Fibroblast of mammary gland (primary cell): ENCODE measurements around the gene PVR.
"Not testable (repeated sequence)": the region's sequence is repeated elsewhere in the genome, so short reads cannot be mapped to it uniquely, and the experiment has no call there.

Experiments used
- DNase-seq: peaks from one replicate; pipeline ENCODE4 v3.0.0-alpha.2; 2010; ENCODE audit warnings: low read depth
- H3K4me3 ChIP-seq: 2 replicates; pipeline ENCODE4 v1.5.1; 2011; ENCODE audit warnings: low read depth, mild to moderate bottlenecking, low read length, moderate library complexity; ENCODE audit not compliant: control insufficient read depth
- TF ChIP-seq, protein P1 (sequence below): conservative IDR thresholded peaks from 2 replicates; pipeline ENCODE4 v1.5.1; 2011; ENCODE audit warnings: low read depth, low read length, inconsistent platforms; ENCODE audit not compliant: control insufficient read depth, insufficient read depth

Gene PVR

DNA sequence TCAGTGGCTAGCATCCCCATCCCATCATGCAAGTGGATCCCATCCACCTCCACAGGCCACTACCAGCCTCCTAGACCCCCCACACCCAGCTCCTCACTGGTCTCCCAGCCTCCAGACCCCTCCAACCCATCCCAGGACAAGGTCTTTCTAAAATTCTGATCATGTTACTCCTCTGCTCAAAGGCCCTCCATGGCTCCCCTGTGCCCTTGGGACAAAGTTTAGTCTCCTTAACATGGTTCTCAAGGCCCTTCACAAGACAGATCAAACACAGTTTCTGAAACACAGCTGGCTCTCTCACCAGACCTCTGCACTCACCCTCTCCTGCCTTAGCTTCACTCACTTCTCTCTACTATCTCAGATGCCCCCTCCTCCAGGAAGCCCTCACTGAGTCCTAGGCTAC lies 36.8 kb downstream of the PVR start:
- H3K4me3 ChIP-seq: no peak overlapping the region
- no peak for DNase-seq
- TF ChIP-seq, protein P1, sequence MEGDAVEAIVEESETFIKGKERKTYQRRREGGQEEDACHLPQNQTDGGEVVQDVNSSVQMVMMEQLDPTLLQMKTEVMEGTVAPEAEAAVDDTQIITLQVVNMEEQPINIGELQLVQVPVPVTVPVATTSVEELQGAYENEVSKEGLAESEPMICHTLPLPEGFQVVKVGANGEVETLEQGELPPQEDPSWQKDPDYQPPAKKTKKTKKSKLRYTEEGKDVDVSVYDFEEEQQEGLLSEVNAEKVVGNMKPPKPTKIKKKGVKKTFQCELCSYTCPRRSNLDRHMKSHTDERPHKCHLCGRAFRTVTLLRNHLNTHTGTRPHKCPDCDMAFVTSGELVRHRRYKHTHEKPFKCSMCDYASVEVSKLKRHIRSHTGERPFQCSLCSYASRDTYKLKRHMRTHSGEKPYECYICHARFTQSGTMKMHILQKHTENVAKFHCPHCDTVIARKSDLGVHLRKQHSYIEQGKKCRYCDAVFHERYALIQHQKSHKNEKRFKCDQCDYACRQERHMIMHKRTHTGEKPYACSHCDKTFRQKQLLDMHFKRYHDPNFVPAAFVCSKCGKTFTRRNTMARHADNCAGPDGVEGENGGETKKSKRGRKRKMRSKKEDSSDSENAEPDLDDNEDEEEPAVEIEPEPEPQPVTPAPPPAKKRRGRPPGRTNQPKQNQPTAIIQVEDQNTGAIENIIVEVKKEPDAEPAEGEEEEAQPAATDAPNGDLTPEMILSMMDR: no peak

DNA sequence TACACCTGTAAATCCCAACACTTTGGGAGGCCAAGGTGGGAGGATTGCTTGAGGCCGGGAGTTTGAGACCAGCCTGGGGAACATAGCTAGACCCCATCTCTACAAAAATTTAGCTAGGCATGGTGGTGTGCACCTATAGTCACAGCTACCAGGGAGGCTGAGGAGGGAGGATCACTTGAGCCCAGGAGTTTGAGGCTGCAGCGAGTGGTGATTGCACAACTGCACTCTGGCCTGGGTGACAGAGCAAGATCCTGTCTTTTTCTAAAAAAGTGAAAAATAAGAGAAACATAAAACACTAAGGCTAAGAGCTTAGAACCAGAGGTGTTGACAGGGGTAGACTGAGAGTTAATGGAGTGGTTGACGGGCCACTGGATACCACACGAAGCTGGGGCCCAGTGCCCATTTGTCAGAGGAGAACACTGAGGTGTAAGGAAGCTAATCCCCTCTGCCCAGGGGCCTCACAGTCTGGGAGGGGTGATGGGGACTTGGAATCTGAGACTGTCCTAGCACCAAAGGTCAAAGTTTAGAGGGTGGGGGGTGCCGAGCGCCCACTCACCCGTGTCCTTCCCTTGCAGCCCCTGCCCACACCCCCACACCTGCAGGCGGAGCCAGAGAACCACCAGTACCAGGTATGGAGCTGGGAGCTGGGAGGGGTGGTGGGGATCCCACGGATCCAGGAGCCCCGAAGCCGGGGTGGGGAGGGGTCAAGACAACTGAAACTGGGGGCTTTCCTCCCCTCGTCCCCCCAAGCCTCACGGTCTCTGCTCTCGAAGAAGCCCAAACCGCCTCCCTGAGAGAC lies 38.5 kb downstream of the PVR start:
- TF ChIP-seq, protein P1: no peak
- DNase-seq: no peak
- no peak overlapping the region for H3K4me3 ChIP-seq

DNA sequence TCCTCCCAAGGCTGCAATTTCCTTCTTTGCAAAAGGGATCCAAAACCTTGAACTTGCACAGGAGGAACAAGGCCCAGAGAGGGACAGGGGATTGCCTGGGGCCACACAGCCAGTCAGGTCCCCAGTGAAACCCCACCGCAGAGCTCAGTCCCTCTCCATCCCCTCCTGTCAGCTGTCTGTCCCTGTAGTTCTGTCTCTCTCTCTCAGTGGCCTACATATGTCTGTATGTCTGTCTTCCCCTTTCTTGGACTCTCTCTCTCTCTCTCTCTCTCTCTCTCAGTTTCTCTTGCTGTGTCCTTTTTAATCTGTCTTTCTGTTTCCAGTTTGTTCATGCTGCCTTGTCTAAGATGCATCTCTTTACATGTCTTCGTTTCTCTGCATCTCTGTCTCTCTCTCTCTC lies 39.1 kb downstream of the PVR start:
- DNase-seq: no peak
- H3K4me3 ChIP-seq: no peak overlapping the region
- TF ChIP-seq, protein P1: no peak

DNA sequence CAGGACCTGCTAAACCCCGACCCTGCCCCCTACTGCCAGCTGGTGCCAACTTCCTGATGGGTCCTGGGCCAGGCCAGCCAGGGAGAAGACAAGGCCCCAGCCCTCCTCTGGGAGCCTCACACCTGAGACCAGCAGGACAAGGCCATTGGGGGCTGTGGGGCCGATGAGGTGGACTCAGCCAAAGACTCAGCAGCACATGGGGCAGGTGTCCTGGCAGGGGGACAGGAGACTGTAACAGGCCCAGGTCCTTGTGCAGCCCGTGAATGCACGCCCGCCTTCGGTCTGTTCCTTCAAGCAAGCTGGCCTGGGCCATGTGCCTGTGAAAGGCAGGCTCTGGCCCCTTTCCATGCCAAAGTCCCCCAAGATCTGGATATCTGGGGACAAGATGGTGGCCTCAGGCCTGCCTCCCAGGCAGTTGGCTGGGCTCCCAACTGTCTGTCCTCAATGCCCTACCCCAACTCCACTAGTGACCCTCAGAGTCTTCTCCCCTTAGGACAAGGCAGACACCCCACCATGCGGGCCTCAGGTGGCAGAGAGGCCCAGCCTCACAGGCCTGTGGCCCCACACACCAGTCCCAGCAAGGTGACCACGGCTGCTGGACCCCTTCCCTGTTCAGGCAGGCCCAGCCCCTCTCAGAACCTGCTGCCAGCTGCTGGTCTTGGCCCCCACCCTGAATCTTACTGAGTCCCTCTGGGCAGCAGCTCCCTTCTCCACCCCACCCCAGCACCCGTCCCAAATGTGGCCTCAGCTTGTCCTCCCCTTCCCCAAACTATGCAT lies 39.9 kb downstream of the PVR start:
- TF ChIP-seq, protein P1: no peak
- no peak overlapping the region for H3K4me3 ChIP-seq
- no peak for DNase-seq

DNA sequence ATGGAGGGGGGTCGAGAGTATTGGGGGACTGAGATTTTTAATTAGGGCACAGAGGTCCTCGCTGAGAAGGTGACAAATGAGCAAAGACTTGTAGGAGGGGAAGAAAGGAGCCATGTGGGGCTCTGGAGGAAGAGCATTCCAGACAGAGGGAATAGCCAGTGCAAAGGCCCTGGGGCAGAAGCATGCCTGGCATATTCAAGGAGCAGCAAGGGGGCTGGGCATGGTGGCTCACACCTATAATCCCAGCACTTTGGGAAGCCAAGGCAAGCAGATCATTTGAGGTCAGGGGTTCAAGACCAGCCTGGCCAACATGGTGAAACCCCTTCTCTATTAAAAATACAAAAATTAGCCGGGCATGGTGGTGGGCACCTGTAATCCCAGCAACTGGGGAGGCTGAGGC lies 40.7 kb downstream of the PVR start:
- not testable (repeated sequence) for H3K4me3 ChIP-seq, DNase-seq

DNA sequence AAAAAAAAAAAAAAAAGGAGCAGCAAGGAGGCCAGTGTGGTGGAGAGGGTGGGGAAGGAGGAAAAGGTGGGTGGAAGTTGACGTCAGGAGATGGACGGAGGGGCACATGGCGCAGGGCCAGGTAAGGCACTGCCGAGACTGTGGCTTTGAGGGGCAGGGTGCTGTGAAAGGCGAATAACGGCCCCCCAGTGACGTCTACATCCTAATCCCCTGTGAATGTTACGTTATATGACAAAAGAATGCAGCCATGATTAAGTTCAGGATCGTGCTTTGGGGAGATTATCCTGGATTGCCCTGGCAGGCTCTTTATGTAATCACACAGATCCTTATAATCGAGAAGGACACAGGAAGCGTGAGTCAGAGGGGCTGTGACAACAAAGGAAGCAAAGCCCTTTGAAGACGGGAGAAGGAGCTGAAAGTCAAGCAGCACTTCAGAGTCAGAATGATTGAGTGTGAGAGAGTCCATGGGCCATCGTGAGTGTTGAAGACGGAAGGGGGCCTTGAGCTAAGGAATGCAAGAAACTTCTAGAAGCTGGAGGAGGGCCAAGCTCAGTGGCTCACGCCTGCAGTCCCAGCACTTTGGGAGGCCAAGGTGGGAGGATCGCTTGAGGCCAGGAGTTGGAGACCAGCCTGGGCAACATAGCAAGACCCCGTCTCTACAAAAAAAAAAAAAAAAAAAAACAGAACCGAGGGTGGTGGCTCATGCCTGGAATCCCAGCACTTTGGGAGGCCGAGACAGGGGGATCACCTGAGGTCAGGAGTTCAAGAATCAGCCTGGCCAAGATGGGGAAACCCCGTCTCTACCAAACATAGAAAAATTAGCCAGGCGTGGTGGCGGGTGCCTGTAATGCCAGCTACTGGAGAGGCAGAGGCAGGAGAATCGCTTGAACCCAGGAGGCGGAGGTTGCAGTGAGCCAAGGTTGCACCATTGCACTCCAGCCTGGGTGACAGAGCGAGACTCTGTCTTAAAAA lies 41.5 kb downstream of the PVR start:
- DNase-seq: peak; percentile 93
- TF ChIP-seq, protein P1: no peak
- no peak overlapping the region for H3K4me3 ChIP-seq
